Naive thymus-derived CD4-positive, alpha-beta T cell (primary cell): ENCODE measurements around the gene ZNF507. TPM values are rescaled to one million over a fixed set of nuclear protein-coding genes. Genes with fewer than 3 reads are reported as not detected.

Source experiments
- polyA plus RNA-seq, 2 donors: library from polyadenylated mRNA; unstranded; fragments of 300-500 nt; fragmentation: Illumina TruSeq; gene quantifications; one replicate each; pipeline ENCODE4 v1.2.3, GENCODE V29; 2021
- total RNA-seq, 6 experiments: library from RNA in 5 of 6; stranded (reverse) in 5 of 6; gene quantifications; 1 replicate in 5 of 6; 2 replicates in 1 of 6; pipeline ENCODE4 v1.2.3 and lab custom pipeline; 2021 to 2026

The ZNF507 gene
- total and polyA plus RNA-seq, 7 experiments from 2014 or later, result 11.2 to 46.3 (median 30.1) TPM

Other genes starting within 250 kb of the ZNF507 start
- gene DPY19L3, start 60.2 kb downstream of the ZNF507 start, total RNA-seq, result 10 to 100 TPM in 4 of 5 experiments, 1 to 10 TPM in 1; 8.4 to 19.3 (median 15.8) TPM
- 1 to 10 TPM; 3.2 to 5.2 TPM for gene DPY19L3, start 60.2 kb downstream of the ZNF507 start, polyA plus RNA-seq
- 10 to 100 TPM; 19.5 to 98.0 (median 51.2) TPM for gene PDCD5, start 235.6 kb downstream of the ZNF507 start, total RNA-seq
- 100 to 1,000 TPM in 1 of 2 donors, 10 to 100 TPM in 1; 82.1 to 101 TPM for gene PDCD5, start 235.6 kb downstream of the ZNF507 start, polyA plus RNA-seq